SK-N-SH (cell line): ENCODE data around the gene ASTL. TPM values are rescaled to one million over a fixed set of nuclear protein-coding genes. Genes with fewer than 3 reads are reported as not detected.

Experiments used
- CTCF ChIA-PET: fragments of 300-600, 350-600 bp; formaldehyde crosslinking; extraction: SDS; loops from one replicate; lab custom pipeline; 2021; lab: Yijun Ruan, JAX
- POLR2A ChIA-PET: fragments of 350-600 bp; sonication (Branson Sonifier 250); formaldehyde crosslinking; extraction: SDS; loops from one replicate; lab custom pipeline; 2020; ENCODE audit warnings: antibody characterized with exemption, inconsistent platforms; lab: Yijun Ruan, JAX
- DNase-seq: peaks from one replicate; pipeline ENCODE4 v3.0.0; 2012
- H2AFZ ChIP-seq: fragments of 200-600 bp; sonication (generic); 2 replicates; pipeline ENCODE4 v1.8.1; 2016; ENCODE audit warnings: antibody characterized with exemption, mild to moderate bottlenecking, low read depth
- H3F3A ChIP-seq: fragments of 200-600 bp; sonication (generic); replicated peaks from 2 replicates; pipeline ENCODE3; 2016; ENCODE audit warnings: antibody characterized with exemption, mild to moderate bottlenecking; ENCODE audit not compliant: insufficient read depth
- H3K27ac ChIP-seq, 2 experiments: fragments of 200-500 bp in 1 of 2; fragments of 200-600 bp in 1 of 2; sonication (Bioruptor generic) in 1 of 2; sonication (generic), shearing (Covaris generic) in 1 of 2; 2 replicates each; pipeline versions ENCODE4 v1.5.1 to v1.6.1; 2014 to 2016; ENCODE audit warnings: low read depth in 2 of 2, inconsistent platforms in 1 of 2, low read length in 1 of 2, mild to moderate bottlenecking in 1 of 2, mixed read lengths in 1 of 2
- H3K27me3 ChIP-seq: fragments of 200-600 bp; sonication (generic), shearing (Covaris generic); 2 replicates; pipeline ENCODE4 v1.6.1; 2016; ENCODE audit warnings: mixed run types; ENCODE audit not compliant: insufficient read depth
- H3K36me3 ChIP-seq, 2 experiments: fragments of 200-500 bp in 1 of 2; fragments of 200-600 bp in 1 of 2; sonication (Bioruptor generic) in 1 of 2; sonication (generic) in 1 of 2; replicated peaks in 1 of 2; 2 replicates each; pipeline versions ENCODE3 to v1.5.1; 2014 to 2016; ENCODE audit warnings: low read length in 1 of 2, mild to moderate bottlenecking in 1 of 2; ENCODE audit not compliant: insufficient read depth in 2 of 2, control insufficient read depth in 1 of 2
- H3K4me1 ChIP-seq, 2 experiments: fragments of 200-500 bp in 1 of 2; fragments of 200-600 bp in 1 of 2; sonication (Bioruptor generic) in 1 of 2; sonication (generic), shearing (Covaris generic) in 1 of 2; 2 replicates each; pipeline versions ENCODE4 v1.5.1 to v1.6.1; 2014 to 2016; ENCODE audit warnings: low read depth in 1 of 2, low read length in 1 of 2, mixed run types in 1 of 2; ENCODE audit not compliant: insufficient read depth in 2 of 2, control insufficient read depth in 1 of 2
- H3K4me2 ChIP-seq: fragments of 200-600 bp; sonication (generic), shearing (Covaris generic); 2 replicates; pipeline ENCODE4 v1.6.1; 2017; ENCODE audit warnings: mixed run types
- H3K4me3 ChIP-seq, 2 experiments: fragments of 200-500 bp in 1 of 2; fragments of 200-600 bp in 1 of 2; sonication (Bioruptor generic) in 1 of 2; sonication (generic), shearing (Covaris generic) in 1 of 2; 2 replicates each; pipeline versions ENCODE4 v1.5.1 to v1.8.1; 2014 to 2016; ENCODE audit warnings: low read depth in 2 of 2, inconsistent platforms in 1 of 2, low read length in 1 of 2, mild to moderate bottlenecking in 1 of 2, mixed read lengths in 1 of 2, moderate library complexity in 1 of 2
- H3K79me2 ChIP-seq: fragments of 200-600 bp; sonication (generic); 2 replicates; pipeline ENCODE4 v1.8.1; 2017; ENCODE audit warnings: mild to moderate bottlenecking; ENCODE audit not compliant: insufficient read depth
- H3K9ac ChIP-seq: fragments of 200-600 bp; sonication (generic); 2 replicates; pipeline ENCODE4 v1.6.1; 2017; ENCODE audit warnings: mixed run types
- H3K9me2 ChIP-seq: fragments of 200-600 bp; sonication (generic); 2 replicates; pipeline ENCODE4 v1.6.1; 2017; ENCODE audit warnings: mixed run types
- H3K9me3 ChIP-seq: fragments of 200-600 bp; sonication (generic); 2 replicates; pipeline ENCODE4 v1.6.1; 2017; ENCODE audit warnings: mixed run types, mild to moderate bottlenecking, moderate library complexity
- H4K20me1 ChIP-seq: fragments of 200-600 bp; sonication (generic); 2 replicates; pipeline ENCODE4 v1.6.1; 2017; ENCODE audit warnings: mild to moderate bottlenecking, mixed run types; ENCODE audit not compliant: insufficient read depth
- CHD2 ChIP-seq: fragments of 150-350 bp; IDR thresholded peaks from 2 replicates; pipeline ENCODE4 v1.6.1; 2018; ENCODE audit warnings: low read length; ENCODE audit not compliant: partially characterized antibody
- ELF1 ChIP-seq: IDR thresholded peaks from 2 replicates; pipeline ENCODE4 v1.4.0; 2012
- EP300 ChIP-seq, 2 experiments: IDR thresholded peaks; 2 replicates each; pipeline versions ENCODE4 v1.4.0 to v1.6.1; 2012; ENCODE audit warnings: borderline replicate concordance in 1 of 2, low read depth in 1 of 2, low read length in 1 of 2
- FOXM1 ChIP-seq: IDR thresholded peaks from 2 replicates; pipeline ENCODE4 v1.4.0; 2012; ENCODE audit warnings: low read depth, mild to moderate bottlenecking
- NRF1 ChIP-seq: IDR thresholded peaks from 2 replicates; pipeline ENCODE4 v1.6.1; 2012; ENCODE audit warnings: low read depth, mild to moderate bottlenecking, low read length
- RXRA ChIP-seq: IDR thresholded peaks from 2 replicates; pipeline ENCODE4 v1.4.0; 2012; ENCODE audit warnings: low read depth, mild to moderate bottlenecking, borderline replicate concordance
- SIN3A ChIP-seq: IDR thresholded peaks from 2 replicates; pipeline ENCODE4 v1.6.1; 2012; ENCODE audit warnings: low read depth, mild to moderate bottlenecking, low read length, moderate library complexity, borderline replicate concordance
- TCF12 ChIP-seq: IDR thresholded peaks from 2 replicates; pipeline ENCODE4 v1.4.0; 2012
- USF1 ChIP-seq: IDR thresholded peaks from 2 replicates; pipeline ENCODE4 v1.4.0; 2012; ENCODE audit warnings: low read depth, borderline replicate concordance
- YY1 ChIP-seq: IDR thresholded peaks from 2 replicates; pipeline ENCODE4 v1.4.0; 2012; ENCODE audit warnings: low read depth, mild to moderate bottlenecking
- ZBTB33 ChIP-seq: IDR thresholded peaks from 2 replicates; pipeline ENCODE4 v1.4.0; 2012; ENCODE audit warnings: low read depth, borderline replicate concordance
- WGBS: methylation state at CpG from one replicate; pipeline ENCODE4 v1.1.6; 2017; ENCODE audit warnings: low lambda C conversion rate; 5-methylcytosine and 5-hydroxymethylcytosine counted together
- polyA plus RNA-seq, 3 experiments: library from polyadenylated mRNA; depleted of rRNA; stranded (reverse); fragments of >200 nt; gene quantifications; 2 replicates each; pipeline ENCODE4 v1.2.3, GENCODE V29; 2012
- TF ChIP-seq, protein P1 (sequence below): IDR thresholded peaks from 2 replicates; pipeline ENCODE4 v1.6.1; 2012; ENCODE audit warnings: mild to moderate bottlenecking, low read depth, low read length, moderate library complexity

ASTL gene
- polyA plus RNA-seq, 1 of the 3 experiments (the other 2 are of a cell fraction) = not detected

GRCh38 chr2:96075199-96075771 lies 63.0 kb downstream of the ASTL start:
- no peak overlapping the region for H3K4me2 ChIP-seq
- H3K4me1 ChIP-seq = peaks cover 0 to 16% of the 10 kb centered on the region in 2 experiments; a peak in 1 of 4 replicates
- no peak for TF ChIP-seq CHD2
- no peak for TF ChIP-seq ELF1
- TF ChIP-seq, protein P1, sequence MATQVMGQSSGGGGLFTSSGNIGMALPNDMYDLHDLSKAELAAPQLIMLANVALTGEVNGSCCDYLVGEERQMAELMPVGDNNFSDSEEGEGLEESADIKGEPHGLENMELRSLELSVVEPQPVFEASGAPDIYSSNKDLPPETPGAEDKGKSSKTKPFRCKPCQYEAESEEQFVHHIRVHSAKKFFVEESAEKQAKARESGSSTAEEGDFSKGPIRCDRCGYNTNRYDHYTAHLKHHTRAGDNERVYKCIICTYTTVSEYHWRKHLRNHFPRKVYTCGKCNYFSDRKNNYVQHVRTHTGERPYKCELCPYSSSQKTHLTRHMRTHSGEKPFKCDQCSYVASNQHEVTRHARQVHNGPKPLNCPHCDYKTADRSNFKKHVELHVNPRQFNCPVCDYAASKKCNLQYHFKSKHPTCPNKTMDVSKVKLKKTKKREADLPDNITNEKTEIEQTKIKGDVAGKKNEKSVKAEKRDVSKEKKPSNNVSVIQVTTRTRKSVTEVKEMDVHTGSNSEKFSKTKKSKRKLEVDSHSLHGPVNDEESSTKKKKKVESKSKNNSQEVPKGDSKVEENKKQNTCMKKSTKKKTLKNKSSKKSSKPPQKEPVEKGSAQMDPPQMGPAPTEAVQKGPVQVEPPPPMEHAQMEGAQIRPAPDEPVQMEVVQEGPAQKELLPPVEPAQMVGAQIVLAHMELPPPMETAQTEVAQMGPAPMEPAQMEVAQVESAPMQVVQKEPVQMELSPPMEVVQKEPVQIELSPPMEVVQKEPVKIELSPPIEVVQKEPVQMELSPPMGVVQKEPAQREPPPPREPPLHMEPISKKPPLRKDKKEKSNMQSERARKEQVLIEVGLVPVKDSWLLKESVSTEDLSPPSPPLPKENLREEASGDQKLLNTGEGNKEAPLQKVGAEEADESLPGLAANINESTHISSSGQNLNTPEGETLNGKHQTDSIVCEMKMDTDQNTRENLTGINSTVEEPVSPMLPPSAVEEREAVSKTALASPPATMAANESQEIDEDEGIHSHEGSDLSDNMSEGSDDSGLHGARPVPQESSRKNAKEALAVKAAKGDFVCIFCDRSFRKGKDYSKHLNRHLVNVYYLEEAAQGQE = no peak
- TF ChIP-seq ZBTB33 = no peak
- TF ChIP-seq EP300 (IDR thresholded peaks at IDR 0.05; ENCODE audit: borderline replicate concordance in 1 of 2, low read depth in 1 of 2, low read length in 1 of 2) = no peak
- no peak for TF ChIP-seq RXRA
- no peak for TF ChIP-seq TCF12
- no peak for TF ChIP-seq NRF1
- no peak for TF ChIP-seq YY1
- no peak for TF ChIP-seq SIN3A
- TF ChIP-seq USF1 = no peak
- TF ChIP-seq FOXM1 = no peak
- no peaks in the 10 kb centered on the region for H3K9me2 ChIP-seq
- no peak overlapping the region for H3K27ac ChIP-seq
- H3K27me3 ChIP-seq = no peaks in the 10 kb centered on the region
- POLR2A ChIA-PET = no interaction called here
- no peak overlapping the region for H3K9ac ChIP-seq
- CTCF ChIA-PET = interaction anchor here (0.8 to 2.1 kb wide), 5 partner anchors 36 to 83 kb away, joined by 3 to 9 read pairs (median 5); partner anchors contain the start of genes ADRA2B and ASTL
- H2AFZ ChIP-seq = no peak overlapping the region
- H3K79me2 ChIP-seq = no peaks in the 10 kb centered on the region
- 35% methylated on average over 2 of the region's 2 CpGs for WGBS
- no peak overlapping the region for H3K4me3 ChIP-seq
- H3K9me3 ChIP-seq = no peaks in the 10 kb centered on the region; the same call in 1 of the 2 replicates
- H3K36me3 ChIP-seq = no peaks in the 10 kb centered on the region
- H4K20me1 ChIP-seq = no peaks in the 10 kb centered on the region
- H3F3A ChIP-seq = no peaks in the 10 kb centered on the region
- no peak for DNase-seq
